HG03280 (cell line): Measurements from ENCODE around the gene MORF4L2.

ENCODE experiments used
- ATAC-seq: cut with Tn5 transposase; IDR thresholded peaks from one replicate; pipeline ENCODE4 v1.9.1; 2021; ENCODE audit warnings: mild to moderate bottlenecking, moderate library complexity; ENCODE audit not compliant: unreplicated experiment

The MORF4L2 gene

DNA sequence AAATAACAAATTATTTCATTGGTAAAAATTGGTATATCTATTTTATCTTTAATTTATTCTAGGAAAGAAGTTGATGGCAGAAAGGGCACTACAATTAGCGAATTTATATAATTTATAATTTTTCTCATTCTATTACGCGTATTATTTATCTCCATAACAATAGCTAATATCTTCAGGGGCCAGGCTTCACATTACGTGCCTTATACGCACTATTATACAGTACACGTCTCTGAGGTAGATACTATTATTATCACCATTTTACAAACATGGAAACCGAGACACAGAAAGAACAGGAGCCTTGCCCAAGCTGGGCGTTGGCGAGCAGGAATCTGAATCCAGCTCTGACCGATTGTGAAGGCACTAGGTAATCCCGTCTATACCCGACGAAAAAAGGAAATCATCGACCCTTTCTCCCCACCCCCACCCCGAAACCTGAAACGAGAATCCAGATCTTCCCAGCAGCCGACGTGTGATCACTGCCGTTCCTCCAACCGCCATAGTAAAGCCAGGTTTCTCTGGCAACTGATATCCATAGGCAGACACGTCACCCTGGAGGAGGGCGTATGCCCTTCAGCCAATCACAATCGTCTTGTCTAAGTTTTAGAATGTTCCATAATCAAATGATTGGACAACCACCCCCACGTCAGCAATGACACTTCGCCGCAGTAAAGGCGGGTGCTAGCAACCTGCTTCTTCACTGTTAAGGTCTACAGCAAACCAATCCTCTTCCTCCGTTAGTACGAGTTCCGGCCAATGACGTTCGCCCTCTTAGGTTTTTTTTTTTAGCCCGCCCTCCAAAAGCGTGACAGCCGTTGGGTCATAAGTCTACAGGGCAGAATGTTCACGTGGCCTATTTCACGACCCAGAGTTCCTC, at the start of gene MORF4L2:
Gene MORF4L2, minus strand, starts transcription at position 501 of the 874 bp plus-strand sequence. CDS start 9,672 bp downstream, outside the sequence.
- peak; percentile 88 for ATAC-seq

DNA sequence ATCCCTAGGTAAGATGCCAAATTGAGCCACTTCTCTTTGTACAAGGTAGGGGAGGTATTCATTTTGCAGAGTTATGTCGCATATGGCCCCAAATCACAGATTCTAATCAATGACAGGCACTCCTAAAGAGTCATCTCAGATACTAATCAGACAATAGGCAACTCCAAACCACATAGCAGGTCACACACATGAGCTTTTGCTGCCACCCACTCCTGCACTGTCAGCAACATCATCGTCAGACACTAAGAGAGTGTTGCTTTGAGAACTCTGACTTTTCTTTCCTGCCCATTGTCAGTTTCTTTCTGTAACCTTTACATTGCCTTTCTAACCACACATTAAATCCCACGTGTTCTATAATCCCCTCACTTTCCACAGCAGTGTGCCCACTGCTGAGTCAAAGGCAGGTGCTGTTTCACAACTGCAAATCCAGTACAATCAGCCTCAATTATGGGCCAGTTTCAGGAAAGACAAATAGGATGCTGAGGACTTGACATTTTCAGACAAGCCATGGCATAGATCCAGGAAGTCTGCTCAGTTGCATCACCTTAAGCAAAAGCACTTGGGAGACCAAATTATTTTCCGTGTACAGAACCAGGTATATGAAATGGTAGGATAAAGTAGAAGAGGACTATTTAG, 47.7 kb upstream of the MORF4L2 start:
- ATAC-seq: no peak

DNA sequence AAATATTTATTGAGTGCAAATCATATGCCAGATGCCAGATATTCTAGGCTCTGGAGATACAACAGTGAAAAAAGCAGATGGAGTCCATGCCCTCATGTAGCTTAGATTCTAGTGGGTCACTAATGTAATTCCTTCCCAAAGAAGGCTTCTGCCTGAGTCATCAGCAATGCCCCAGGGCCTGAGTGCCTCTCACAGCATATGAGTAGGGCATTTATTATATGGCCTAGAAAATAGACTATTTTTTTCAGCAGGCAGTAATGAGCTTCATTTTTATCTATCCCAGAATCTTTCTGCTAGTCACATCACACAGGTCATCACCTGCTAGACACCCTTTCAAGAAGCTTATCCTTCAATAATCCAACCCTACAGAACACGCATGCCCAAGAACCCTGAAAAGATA, 46.5 kb upstream of the MORF4L2 start:
- ATAC-seq: no peak

DNA sequence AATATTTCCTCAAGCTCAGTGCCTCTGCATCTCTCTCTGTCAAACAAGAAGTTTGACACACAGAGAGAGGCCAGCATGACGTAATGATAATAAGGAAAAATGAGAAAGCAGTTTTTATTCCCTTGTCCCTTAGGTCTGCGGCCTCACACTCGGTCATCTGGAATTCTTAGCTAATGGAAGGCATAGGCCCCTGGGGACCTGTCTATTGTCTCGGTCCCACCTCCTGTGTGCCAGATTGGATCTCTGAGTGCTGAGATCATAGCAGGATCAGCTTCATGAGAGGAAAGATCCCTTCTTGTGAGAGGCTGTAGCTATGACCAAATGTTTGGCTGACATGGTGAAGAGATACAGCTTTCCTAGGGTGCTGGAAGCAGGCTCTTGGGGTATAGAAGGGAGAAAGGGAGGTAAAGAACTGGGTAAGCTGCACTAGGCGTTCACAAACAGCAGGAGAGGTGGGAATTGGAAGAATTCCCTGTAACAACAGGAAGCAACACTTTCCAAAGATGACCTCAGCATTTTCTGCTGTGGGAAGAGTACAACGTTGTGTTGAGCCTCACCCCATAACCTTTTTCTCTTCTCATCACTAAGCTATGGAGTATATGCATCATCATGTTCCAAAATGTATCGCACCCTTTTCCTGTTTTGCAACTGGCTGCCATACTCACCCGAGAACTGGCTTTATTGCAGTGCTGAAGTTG, 44.4 kb upstream of the MORF4L2 start:
- no peak for ATAC-seq

DNA sequence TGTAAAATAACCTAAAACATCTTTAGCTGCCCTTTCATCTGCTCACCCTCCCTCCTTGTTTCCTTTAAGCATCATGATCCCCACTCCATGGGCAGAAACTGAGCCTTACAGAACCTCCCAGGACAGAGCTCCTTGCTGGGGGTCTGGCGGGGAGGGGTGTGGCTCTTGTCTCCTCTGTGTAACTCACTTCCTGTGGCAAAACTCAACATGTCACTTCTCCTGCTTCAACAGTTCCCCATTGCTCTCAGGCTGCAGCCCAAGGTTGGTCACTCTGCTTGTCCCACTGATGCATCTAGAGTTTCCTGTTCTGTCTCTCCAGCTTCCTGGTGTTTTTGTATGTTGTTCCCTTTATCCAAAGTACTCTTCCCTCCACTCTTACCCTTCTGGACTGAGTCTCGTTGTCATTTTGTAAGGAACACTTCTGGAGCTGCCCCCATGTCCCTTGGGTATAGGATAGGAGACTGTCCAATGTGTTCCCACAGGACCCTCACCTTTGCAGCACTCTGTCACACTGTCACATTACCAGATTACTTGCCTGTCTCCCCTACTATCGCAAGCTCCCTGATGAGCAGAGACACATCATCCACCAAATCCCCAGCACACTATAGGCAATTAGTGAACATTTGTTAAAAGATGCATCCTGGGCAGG, 43.8 kb upstream of the MORF4L2 start:
- ATAC-seq: no peak

DNA sequence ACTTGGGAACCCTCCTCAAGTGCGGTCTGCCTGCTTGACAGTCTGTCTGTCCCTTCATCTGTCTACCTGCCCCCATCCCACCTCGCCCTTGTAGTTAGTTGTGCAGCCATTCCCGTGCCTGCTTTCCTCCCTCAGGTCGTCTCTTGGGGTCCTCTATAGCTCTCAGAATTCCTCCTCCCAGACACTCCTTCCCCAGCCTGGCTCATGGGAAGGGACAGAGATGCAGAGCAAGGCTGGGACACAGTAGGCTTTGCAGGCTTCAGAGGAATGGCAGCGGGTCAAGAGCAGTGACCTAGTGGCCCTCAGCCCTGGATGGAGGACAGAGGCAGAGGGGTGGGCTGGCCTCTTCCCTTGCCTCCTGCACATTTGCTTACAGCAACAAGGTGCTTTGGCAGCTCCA, 42.5 kb upstream of the MORF4L2 start:
- no peak for ATAC-seq

GRCh38 chrX:103727115-103727514, 40.6 kb upstream of the MORF4L2 start:
- no peak for ATAC-seq

- ATAC-seq: no peak
These were observed 40.0 kb upstream of the MORF4L2 start for GRCh38 chrX:103726477-103726876.

DNA sequence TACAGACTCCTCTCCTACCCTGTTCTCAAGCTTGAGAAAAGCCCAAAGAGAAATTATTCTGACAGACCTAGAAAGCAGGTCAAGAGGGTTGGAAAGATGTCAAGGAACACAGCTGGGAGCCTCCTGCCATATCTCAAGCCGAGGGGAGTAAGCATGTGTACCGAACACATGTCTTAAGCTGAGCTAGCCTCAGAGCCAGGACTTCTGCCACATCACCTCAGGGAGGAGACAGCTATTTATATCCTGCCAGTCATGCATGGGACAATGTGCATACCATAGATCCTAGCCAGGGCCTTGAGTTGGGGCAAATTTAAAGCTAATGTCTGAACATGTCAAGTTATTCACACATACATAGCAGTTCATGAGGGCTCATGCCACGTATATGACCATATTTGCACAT, 36.0 kb upstream of the MORF4L2 start:
- no peak for ATAC-seq

GRCh38 chrX:103718120-103718519, 31.6 kb upstream of the MORF4L2 start:
- no peak for ATAC-seq

- no peak for ATAC-seq
These were observed 30.5 kb upstream of the MORF4L2 start for GRCh38 chrX:103716962-103717361.

- no peak for ATAC-seq
These were observed 24.1 kb upstream of the MORF4L2 start, which contains the start of gene TMEM31 for GRCh38 chrX:103710609-103711008. Gene TMEM31 (plus strand): TSS chrX:103710909. CDS start chrX:103712259, 1,350 bp downstream.

- no peak for ATAC-seq
These were observed 18.4 kb upstream of the MORF4L2 start for GRCh38 chrX:103704863-103705262.

- no peak for ATAC-seq
These were observed 12.7 kb upstream of the MORF4L2 start for GRCh38 chrX:103699243-103699642.

DNA sequence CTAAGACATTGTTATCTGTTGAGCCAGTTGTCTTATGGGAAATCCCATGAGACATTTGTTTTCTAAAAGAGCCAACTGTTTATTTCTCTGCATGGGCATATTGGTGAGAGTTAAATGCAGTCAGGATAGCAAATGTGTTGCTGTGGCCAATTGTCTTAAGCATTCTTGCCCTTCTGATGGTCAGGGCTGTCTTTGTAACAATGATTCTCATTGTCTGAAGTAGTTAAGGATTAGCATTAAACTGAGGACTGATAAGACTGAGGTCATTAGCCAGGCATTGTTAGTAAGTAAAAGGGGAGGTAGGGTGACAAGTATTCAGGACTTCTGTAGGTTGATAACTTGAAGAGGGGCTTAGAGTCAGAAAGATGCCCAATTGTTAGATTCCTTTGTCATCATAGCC, 11.2 kb upstream of the MORF4L2 start:
- no peak for ATAC-seq

GRCh38 chrX:103691059-103691458, 4.6 kb upstream of the MORF4L2 start:
- ATAC-seq: no peak

DNA sequence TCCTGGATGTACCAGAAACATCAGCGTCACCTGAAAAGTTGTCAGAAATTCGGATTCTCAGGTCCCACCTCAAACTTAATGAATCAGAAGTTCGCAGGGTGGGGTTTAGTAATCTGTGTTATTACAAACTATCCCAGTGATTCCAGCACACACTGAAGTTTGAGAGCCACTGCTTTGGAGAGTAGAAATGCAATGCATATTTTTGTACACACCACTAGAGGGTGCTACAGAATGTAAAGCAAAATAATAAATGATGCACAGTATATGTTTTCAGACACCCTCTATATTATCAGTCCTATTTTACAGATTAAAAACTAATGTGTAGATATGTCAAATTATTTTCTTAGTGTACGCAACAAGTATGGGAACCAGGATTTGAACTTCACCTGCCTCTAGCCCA, 2.4 kb upstream of the MORF4L2 start:
- ATAC-seq: no peak

DNA sequence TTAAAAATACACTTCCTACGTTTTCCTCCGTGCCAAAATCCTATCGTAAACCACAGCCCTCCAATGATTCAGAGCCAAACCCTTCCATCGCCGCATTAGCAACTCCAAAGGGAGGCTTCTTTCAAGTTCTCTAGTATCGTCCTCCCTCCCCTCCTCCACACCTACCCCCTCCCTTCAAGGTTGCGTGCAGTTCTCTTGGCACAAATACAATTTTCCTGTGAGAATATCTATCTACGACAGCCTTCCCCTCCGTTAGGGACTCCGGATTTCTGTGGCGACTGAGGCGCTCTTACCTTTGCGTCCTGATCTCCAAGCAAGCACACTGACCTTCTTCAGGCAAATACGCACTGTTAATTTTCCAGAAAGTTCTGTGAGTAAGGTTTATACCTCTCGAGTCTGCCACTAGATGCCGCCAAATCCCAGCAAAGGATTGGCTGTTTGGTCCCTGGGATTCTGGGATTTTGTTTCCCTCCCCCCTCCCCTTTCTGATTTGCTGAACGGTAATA, 1.2 kb upstream of the MORF4L2 start:
- no peak for ATAC-seq

GRCh38 chrX:103687073-103687695, 685 bp upstream of the MORF4L2 start:
- peak; percentile 55 for ATAC-seq

DNA sequence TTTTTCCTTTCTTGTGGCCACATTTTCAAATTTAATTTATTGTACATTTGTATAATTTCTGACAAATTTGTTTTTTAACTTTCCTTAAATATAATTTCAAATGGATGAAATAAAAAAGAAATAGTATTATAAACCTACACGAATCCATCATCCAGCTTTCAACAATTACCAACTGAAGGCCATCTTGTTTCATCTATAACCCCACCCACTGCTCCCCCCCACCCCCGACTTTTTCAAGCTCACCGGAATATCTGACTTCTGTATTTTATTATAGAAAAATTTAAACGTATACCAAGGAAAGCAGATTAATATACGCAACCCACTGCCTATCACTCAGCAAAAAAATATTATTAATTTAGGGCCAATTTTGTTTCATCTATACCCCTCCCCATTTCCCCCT, 1.1 kb downstream of the MORF4L2 start:
- no peak for ATAC-seq
